Measurements from ENCODE around the gene SYT12. TPM values are rescaled to one million over a fixed set of nuclear protein-coding genes. Genes with fewer than 3 reads are reported as not detected.

The SYT12 gene
- total and polyA plus RNA-seq, 10 donors, result 0.02 to 0.13 (median 0.05) TPM; not detected in 7

GRCh38 chr11:67023957-67024353 is 1.0 kb downstream of the SYT12 start:
- peak overlapping the region in 6 of 8 donors; percentile 12 to 65 (median 32) for H3K4me3 ChIP-seq
- peaks cover 0 to 2% (median 0%) of the 10 kb centered on the region in 8 donors for H3K9me3 ChIP-seq
- TF ChIP-seq CTCF (IDR thresholded peaks at IDR 0.05 in 8 of 11, conservative IDR thresholded peaks at IDR 0.05 in 3 of 11) (no peak), POLR2A (IDR thresholded peaks at IDR 0.05) (no peak), POLR2AphosphoS5 (IDR thresholded peaks at IDR 0.05) (no peak)
- intact Hi-C loops (cut with DNase I; ENCODE audit: low total_unique reads), result no loop called here
- H3K27me3 ChIP-seq (replicated peaks in 1 of 7), result peaks cover 3 to 93% (median 45%) of the 10 kb centered on the region in 7 donors
- H3K27ac ChIP-seq, result no peak overlapping the region
- peaks cover 13 to 44% (median 32%) of the 10 kb centered on the region in 6 donors for H3K4me1 ChIP-seq
- WGBS, 5 donors, result 20 to 45% (median 35%) methylated on average over 5 to 6 of the region's 6 CpGs
- no peaks in the 10 kb centered on the region for H3K36me3 ChIP-seq
- DNase-seq, result no peak

GRCh38 chr11:67024410-67024809 is 1.5 kb downstream of the SYT12 start:
- intact Hi-C loops (cut with DNase I; ENCODE audit: low total_unique reads), result no loop called here
- no peak overlapping the region for H3K27ac ChIP-seq
- H3K9me3 ChIP-seq, result no peaks in the 10 kb centered on the region
- peak overlapping the region in 1 of 8 donors; percentile 65 for H3K4me3 ChIP-seq
- DNase-seq, result no peak
- TF ChIP-seq CTCF (IDR thresholded peaks at IDR 0.05 in 8 of 11, conservative IDR thresholded peaks at IDR 0.05 in 3 of 11) (no peak), POLR2A (IDR thresholded peaks at IDR 0.05) (no peak), POLR2AphosphoS5 (IDR thresholded peaks at IDR 0.05) (no peak)
- no peaks in the 10 kb centered on the region for H3K36me3 ChIP-seq
- WGBS, 5 donors, result 12 to 31% (median 24%) methylated on average over 3 to 5 of the region's 5 CpGs
- peaks cover 13 to 44% (median 32%) of the 10 kb centered on the region in 6 donors for H3K4me1 ChIP-seq
- peaks cover 3 to 96% (median 45%) of the 10 kb centered on the region in 7 donors for H3K27me3 ChIP-seq (replicated peaks in 1 of 7)

- Histone ChIP-seq H3K4me1 (peaks cover 13 to 44% (median 32%) of the 10 kb centered on the region in 6 donors), H3K9me3 (no peaks in the 10 kb centered on the region), H3K27me3 (replicated peaks in 1 of 7) (peaks cover 3 to 94% (median 45%) of the 10 kb centered on the region in 7 donors), H3K4me3 (no peak overlapping the region), H3K36me3 (no peaks in the 10 kb centered on the region), H3K27ac (no peak overlapping the region)
- DNase-seq, result no peak
- intact Hi-C loops (cut with DNase I; ENCODE audit: low total_unique reads), result no loop called here
- WGBS, 5 donors, result 59 to 96% (median 71%) methylated on average over 1 of the region's 1 CpG
- TF ChIP-seq CTCF (IDR thresholded peaks at IDR 0.05 in 8 of 11, conservative IDR thresholded peaks at IDR 0.05 in 3 of 11) (no peak), POLR2AphosphoS5 (IDR thresholded peaks at IDR 0.05) (no peak), POLR2A (IDR thresholded peaks at IDR 0.05) (no peak)
These were observed 2.0 kb downstream of the SYT12 start for GRCh38 chr11:67024966-67025365.

- H3K9me3 ChIP-seq, result no peaks in the 10 kb centered on the region
- H3K36me3 ChIP-seq, result no peaks in the 10 kb centered on the region
- no peak for TF ChIP-seq POLR2AphosphoS5 (IDR thresholded peaks at IDR 0.05)
- TF ChIP-seq POLR2A (IDR thresholded peaks at IDR 0.05), result no peak
- TF ChIP-seq CTCF (IDR thresholded peaks at IDR 0.05 in 8 of 11, conservative IDR thresholded peaks at IDR 0.05 in 3 of 11), result no peak
- H3K27ac ChIP-seq, result no peak overlapping the region
- peaks cover 13 to 45% (median 32%) of the 10 kb centered on the region in 6 donors for H3K4me1 ChIP-seq
- peaks cover 3 to 94% (median 45%) of the 10 kb centered on the region in 7 donors for H3K27me3 ChIP-seq (replicated peaks in 1 of 7)
- H3K4me3 ChIP-seq, result no peak overlapping the region
- DNase-seq, result no peak
- WGBS, 5 donors, result 71 to 85% (median 78%) methylated on average over 8 of the region's 8 CpGs
- intact Hi-C loops (cut with DNase I; ENCODE audit: low total_unique reads), result no loop called here
These were observed 2.8 kb downstream of the SYT12 start for GRCh38 chr11:67025750-67026149.
